GM23338 (cell line): ENCODE measurements around the gene ABHD3. TPM values are rescaled to one million over a fixed set of nuclear protein-coding genes. Genes with fewer than 3 reads are reported as not detected.

ENCODE experiments used
- ATAC-seq: fragments of 200-7000 bp; cut with Tn5 transposase; 3 replicates; pipeline ENCODE4 v1.9.1; 2020
- DNase-seq: peaks from one replicate; pipeline ENCODE4 v3.0.0-alpha.2; 2015; ENCODE audit warnings: low spot score
- H2AFZ ChIP-seq: fragments of 200-600 bp; sonication (generic); 2 replicates; pipeline ENCODE4 v1.8.0; 2016; ENCODE audit warnings: antibody characterized with exemption, mild to moderate bottlenecking, moderate library complexity
- H3F3A ChIP-seq: fragments of 200-600 bp; sonication (generic); replicated peaks from 2 replicates; pipeline ENCODE4 v1.8.0; 2017; ENCODE audit warnings: antibody characterized with exemption, mixed run types, low read depth
- H3K27ac ChIP-seq: fragments of 200-600 bp; sonication (generic); 2 replicates; pipeline ENCODE4 v1.6.1; 2016; ENCODE audit warnings: low read depth
- H3K27me3 ChIP-seq: fragments of 200-600 bp; sonication (generic); 2 replicates; pipeline ENCODE4 v1.8.0; 2016; ENCODE audit warnings: mild to moderate bottlenecking, mixed run types, moderate library complexity; ENCODE audit not compliant: insufficient read depth
- H3K36me3 ChIP-seq: fragments of 200-600 bp; sonication (generic); 2 replicates; pipeline ENCODE4 v1.8.0; 2016; ENCODE audit warnings: mild to moderate bottlenecking; ENCODE audit not compliant: insufficient read depth
- H3K4me1 ChIP-seq: fragments of 200-600 bp; sonication (generic); 2 replicates; pipeline ENCODE4 v1.8.0; 2016; ENCODE audit warnings: mild to moderate bottlenecking, moderate library complexity; ENCODE audit not compliant: insufficient read depth
- H3K4me2 ChIP-seq: fragments of 200-600 bp; sonication (generic); 2 replicates; pipeline ENCODE4 v1.7.1; 2017; ENCODE audit warnings: mixed run types
- H3K4me3 ChIP-seq: fragments of 200-600 bp; sonication (generic); 2 replicates; pipeline ENCODE4 v1.6.1; 2016; ENCODE audit warnings: mixed run types
- H3K79me2 ChIP-seq: fragments of 200-600 bp; sonication (generic); replicated peaks from 2 replicates; pipeline ENCODE4 v1.8.0; 2017; ENCODE audit warnings: mild to moderate bottlenecking; ENCODE audit not compliant: insufficient read depth
- H3K9me2 ChIP-seq: fragments of 200-600 bp; sonication (generic); 2 replicates; pipeline ENCODE4 v1.8.0; 2017; ENCODE audit not compliant: insufficient read depth
- H4K20me1 ChIP-seq: fragments of 200-600 bp; sonication (generic); replicated peaks from 2 replicates; pipeline ENCODE4 v1.8.0; 2017; ENCODE audit warnings: mild to moderate bottlenecking; ENCODE audit not compliant: insufficient read depth
- H3K27ac Mint-ChIP-seq: 2 replicates; pipeline ENCODE4 v1.8.0; 2020; ENCODE audit warnings: inconsistent platforms, mild to moderate bottlenecking, moderate library complexity, mixed read lengths
- H3K27me3 Mint-ChIP-seq: 3 replicates; pipeline ENCODE4 v1.8.0; 2022; ENCODE audit warnings: low read depth, mild to moderate bottlenecking, moderate library complexity, mixed read lengths, inconsistent platforms; ENCODE audit not compliant: insufficient read depth, poor library complexity
- H3K36me3 Mint-ChIP-seq: 3 replicates; pipeline ENCODE4 v1.8.0; 2021; ENCODE audit warnings: low read depth, mild to moderate bottlenecking, inconsistent platforms, moderate library complexity, mixed read lengths
- H3K4me1 Mint-ChIP-seq: 3 replicates; pipeline ENCODE4 v1.8.0; 2020; ENCODE audit warnings: mild to moderate bottlenecking, inconsistent platforms, mixed read lengths
- H3K4me3 Mint-ChIP-seq: 3 replicates; pipeline ENCODE4 v1.8.0; 2021; ENCODE audit warnings: moderate library complexity, mild to moderate bottlenecking, inconsistent platforms, mixed read lengths
- H3K9me3 Mint-ChIP-seq: 3 replicates; pipeline ENCODE4 v1.8.0; 2020; ENCODE audit warnings: moderate library complexity, mild to moderate bottlenecking, inconsistent platforms, mixed read lengths
- CREB1 ChIP-seq: fragments of 250-450 bp; sonication (Bioruptor Pico); IDR thresholded peaks from 2 replicates; pipeline ENCODE4 v1.5.0; 2020; ENCODE audit warnings: low read depth, mild to moderate bottlenecking, moderate library complexity
- EZH2phosphoT487 ChIP-seq: fragments of 200-600 bp; sonication (generic); IDR thresholded peaks from one replicate; pipeline ENCODE4 v1.8.1; 2018; ENCODE audit warnings: antibody characterized with exemption; ENCODE audit not compliant: unreplicated experiment
- JUNB ChIP-seq: IDR thresholded peaks from one replicate; pipeline ENCODE4 v1.6.1; 2016; ENCODE audit warnings: antibody characterized with exemption; ENCODE audit not compliant: unreplicated experiment
- NANOG ChIP-seq: IDR thresholded peaks from 2 replicates; pipeline ENCODE4 v1.6.1; 2016; ENCODE audit warnings: antibody characterized with exemption, borderline replicate concordance
- ZNF114 ChIP-seq: fragments of 250-450 bp; sonication (Bioruptor Pico); IDR thresholded peaks from 2 replicates; pipeline ENCODE4 v1.5.0; 2020; ENCODE audit warnings: mild to moderate bottlenecking, moderate library complexity
- ZNF331 ChIP-seq: fragments of 250-450 bp; sonication (Bioruptor Pico); IDR thresholded peaks from 2 replicates; pipeline ENCODE4 v1.5.0; 2020; ENCODE audit warnings: low read depth, mild to moderate bottlenecking, moderate library complexity
- polyA plus RNA-seq: library from polyadenylated mRNA; unstranded; fragments of >200 nt; fragmentation: Nextera tagmentation; extraction: Ambion mirVana; gene quantifications from 2 replicates; pipeline ENCODE4 v1.2.1, GENCODE V29; 2016
- total RNA-seq: library from RNA; depleted of rRNA; stranded (reverse); fragments of >200 nt; shearing (Covaris generic); gene quantifications from 2 replicates; pipeline ENCODE4 v1.2.3, GENCODE V29; 2014
- TF ChIP-seq, protein P1 (sequence below): fragments of 250-450 bp; sonication (Bioruptor Pico); IDR thresholded peaks from 2 replicates; pipeline ENCODE4 v1.5.0; 2020; ENCODE audit warnings: mild to moderate bottlenecking, moderate library complexity
- TF ChIP-seq, protein P2 (sequence below): IDR thresholded peaks from one replicate; pipeline ENCODE4 v1.6.1; 2018; ENCODE audit warnings: antibody characterized with exemption; ENCODE audit not compliant: unreplicated experiment
- TF ChIP-seq, protein P3 (sequence below), 2 experiments: fragments of 200-600 bp in 1 of 2; sonication (generic) in 1 of 2; conservative IDR thresholded peaks; 2 replicates each; pipeline versions ENCODE4 v1.5.1 to v1.6.1; 2016 to 2017; ENCODE audit warnings: antibody characterized with exemption in 2 of 2, low read depth in 2 of 2, mild to moderate bottlenecking in 2 of 2, moderate library complexity in 1 of 2

The ABHD3 gene
- total and polyA plus RNA-seq, 2 experiments from 2014 or later = 16.2 to 19.9 TPM

DNA sequence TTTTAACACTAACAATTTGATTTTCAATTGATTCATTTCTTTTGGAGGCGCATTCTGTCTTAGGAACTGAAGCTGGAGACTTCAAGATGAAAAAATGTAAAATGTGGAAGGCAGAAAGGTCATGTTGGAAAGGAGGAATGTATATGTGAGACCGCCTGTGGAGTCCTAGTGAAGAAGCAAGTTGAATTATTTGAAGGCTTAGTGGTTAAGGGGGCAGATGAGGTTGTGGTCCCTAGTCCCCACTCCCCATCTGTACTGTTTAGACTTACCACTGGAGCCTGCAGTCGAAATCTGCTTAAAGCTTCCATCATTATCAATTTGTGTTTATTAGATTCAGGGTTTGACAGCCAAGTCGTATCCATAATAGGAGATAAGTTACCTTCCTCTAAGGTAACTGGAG lies 20.6 kb upstream of the ABHD3 start (continued):
- TF ChIP-seq, protein P1, sequence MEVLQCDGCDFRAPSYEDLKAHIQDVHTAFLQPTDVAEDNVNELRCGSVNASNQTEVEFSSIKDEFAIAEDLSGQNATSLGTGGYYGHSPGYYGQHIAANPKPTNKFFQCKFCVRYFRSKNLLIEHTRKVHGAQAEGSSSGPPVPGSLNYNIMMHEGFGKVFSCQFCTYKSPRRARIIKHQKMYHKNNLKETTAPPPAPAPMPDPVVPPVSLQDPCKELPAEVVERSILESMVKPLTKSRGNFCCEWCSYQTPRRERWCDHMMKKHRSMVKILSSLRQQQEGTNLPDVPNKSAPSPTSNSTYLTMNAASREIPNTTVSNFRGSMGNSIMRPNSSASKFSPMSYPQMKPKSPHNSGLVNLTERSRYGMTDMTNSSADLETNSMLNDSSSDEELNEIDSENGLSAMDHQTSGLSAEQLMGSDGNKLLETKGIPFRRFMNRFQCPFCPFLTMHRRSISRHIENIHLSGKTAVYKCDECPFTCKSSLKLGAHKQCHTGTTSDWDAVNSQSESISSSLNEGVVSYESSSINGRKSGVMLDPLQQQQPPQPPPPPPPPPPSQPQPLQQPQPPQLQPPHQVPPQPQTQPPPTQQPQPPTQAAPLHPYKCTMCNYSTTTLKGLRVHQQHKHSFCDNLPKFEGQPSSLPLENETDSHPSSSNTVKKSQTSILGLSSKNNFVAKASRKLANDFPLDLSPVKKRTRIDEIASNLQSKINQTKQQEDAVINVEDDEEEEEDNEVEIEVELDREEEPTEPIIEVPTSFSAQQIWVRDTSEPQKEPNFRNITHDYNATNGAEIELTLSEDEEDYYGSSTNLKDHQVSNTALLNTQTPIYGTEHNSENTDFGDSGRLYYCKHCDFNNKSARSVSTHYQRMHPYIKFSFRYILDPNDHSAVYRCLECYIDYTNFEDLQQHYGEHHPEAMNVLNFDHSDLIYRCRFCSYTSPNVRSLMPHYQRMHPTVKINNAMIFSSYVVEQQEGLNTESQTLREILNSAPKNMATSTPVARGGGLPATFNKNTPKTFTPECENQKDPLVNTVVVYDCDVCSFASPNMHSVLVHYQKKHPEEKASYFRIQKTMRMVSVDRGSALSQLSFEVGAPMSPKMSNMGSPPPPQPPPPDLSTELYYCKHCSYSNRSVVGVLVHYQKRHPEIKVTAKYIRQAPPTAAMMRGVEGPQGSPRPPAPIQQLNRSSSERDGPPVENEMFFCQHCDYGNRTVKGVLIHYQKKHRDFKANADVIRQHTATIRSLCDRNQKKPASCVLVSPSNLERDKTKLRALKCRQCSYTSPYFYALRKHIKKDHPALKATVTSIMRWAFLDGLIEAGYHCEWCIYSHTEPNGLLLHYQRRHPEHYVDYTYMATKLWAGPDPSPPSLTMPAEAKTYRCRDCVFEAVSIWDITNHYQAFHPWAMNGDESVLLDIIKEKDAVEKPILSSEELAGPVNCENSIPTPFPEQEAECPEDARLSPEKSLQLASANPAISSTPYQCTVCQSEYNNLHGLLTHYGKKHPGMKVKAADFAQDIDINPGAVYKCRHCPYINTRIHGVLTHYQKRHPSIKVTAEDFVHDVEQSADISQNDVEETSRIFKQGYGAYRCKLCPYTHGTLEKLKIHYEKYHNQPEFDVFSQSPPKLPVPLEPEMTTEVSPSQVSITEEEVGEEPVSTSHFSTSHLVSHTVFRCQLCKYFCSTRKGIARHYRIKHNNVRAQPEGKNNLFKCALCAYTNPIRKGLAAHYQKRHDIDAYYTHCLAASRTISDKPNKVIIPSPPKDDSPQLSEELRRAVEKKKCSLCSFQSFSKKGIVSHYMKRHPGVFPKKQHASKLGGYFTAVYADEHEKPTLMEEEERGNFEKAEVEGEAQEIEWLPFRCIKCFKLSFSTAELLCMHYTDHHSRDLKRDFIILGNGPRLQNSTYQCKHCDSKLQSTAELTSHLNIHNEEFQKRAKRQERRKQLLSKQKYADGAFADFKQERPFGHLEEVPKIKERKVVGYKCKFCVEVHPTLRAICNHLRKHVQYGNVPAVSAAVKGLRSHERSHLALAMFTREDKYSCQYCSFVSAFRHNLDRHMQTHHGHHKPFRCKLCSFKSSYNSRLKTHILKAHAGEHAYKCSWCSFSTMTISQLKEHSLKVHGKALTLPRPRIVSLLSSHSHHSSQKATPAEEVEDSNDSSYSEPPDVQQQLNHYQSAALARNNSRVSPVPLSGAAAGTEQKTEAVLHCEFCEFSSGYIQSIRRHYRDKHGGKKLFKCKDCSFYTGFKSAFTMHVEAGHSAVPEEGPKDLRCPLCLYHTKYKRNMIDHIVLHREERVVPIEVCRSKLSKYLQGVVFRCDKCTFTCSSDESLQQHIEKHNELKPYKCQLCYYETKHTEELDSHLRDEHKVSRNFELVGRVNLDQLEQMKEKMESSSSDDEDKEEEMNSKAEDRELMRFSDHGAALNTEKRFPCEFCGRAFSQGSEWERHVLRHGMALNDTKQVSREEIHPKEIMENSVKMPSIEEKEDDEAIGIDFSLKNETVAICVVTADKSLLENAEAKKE = no peak
- TF ChIP-seq, protein P2, sequence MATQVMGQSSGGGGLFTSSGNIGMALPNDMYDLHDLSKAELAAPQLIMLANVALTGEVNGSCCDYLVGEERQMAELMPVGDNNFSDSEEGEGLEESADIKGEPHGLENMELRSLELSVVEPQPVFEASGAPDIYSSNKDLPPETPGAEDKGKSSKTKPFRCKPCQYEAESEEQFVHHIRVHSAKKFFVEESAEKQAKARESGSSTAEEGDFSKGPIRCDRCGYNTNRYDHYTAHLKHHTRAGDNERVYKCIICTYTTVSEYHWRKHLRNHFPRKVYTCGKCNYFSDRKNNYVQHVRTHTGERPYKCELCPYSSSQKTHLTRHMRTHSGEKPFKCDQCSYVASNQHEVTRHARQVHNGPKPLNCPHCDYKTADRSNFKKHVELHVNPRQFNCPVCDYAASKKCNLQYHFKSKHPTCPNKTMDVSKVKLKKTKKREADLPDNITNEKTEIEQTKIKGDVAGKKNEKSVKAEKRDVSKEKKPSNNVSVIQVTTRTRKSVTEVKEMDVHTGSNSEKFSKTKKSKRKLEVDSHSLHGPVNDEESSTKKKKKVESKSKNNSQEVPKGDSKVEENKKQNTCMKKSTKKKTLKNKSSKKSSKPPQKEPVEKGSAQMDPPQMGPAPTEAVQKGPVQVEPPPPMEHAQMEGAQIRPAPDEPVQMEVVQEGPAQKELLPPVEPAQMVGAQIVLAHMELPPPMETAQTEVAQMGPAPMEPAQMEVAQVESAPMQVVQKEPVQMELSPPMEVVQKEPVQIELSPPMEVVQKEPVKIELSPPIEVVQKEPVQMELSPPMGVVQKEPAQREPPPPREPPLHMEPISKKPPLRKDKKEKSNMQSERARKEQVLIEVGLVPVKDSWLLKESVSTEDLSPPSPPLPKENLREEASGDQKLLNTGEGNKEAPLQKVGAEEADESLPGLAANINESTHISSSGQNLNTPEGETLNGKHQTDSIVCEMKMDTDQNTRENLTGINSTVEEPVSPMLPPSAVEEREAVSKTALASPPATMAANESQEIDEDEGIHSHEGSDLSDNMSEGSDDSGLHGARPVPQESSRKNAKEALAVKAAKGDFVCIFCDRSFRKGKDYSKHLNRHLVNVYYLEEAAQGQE = no peak
- TF ChIP-seq CREB1 (CRISPR knock-in tag) = no peak

DNA sequence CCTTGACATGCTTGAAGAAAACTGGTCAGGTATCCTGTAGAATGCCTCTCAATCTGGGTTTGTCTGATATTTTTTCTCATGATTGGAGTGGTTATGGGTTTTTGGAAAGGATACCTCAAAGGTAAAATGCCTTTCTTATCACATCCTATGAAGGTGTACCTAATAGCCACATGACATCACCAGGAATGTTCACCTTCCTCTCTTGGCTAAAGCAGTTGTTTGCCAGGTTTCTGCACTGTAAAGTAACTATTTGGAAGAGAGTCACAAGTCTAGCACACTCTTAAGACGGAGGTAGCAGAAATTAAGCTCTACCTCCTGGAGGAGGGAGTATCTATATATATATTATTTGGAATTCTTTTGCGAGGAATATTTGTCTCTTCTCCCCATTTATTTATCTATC lies 18.1 kb upstream of the ABHD3 start:
- H3K4me2 ChIP-seq = no peak overlapping the region
- H3K36me3 ChIP-seq = no peaks in the 10 kb centered on the region
- no peak overlapping the region for H2AFZ ChIP-seq
- no peak for ATAC-seq
- H3K79me2 ChIP-seq = no peaks in the 10 kb centered on the region
- H3K9me3 Mint-ChIP-seq = no peaks in the 10 kb centered on the region
- no peaks in the 10 kb centered on the region for H3F3A ChIP-seq
- no peak overlapping the region for H3K27ac ChIP-seq
- H3K4me3 ChIP-seq = no peak overlapping the region
- H3K27me3 Mint-ChIP-seq = peaks cover 4% of the 10 kb centered on the region
- no peaks in the 10 kb centered on the region for H3K36me3 Mint-ChIP-seq
- no peaks in the 10 kb centered on the region for H3K9me2 ChIP-seq
- no peaks in the 10 kb centered on the region for H3K27me3 ChIP-seq
- H3K27ac Mint-ChIP-seq = no peak overlapping the region
- DNase-seq = no peak
- no peaks in the 10 kb centered on the region for H3K4me1 Mint-ChIP-seq
- H3K4me1 ChIP-seq = no peaks in the 10 kb centered on the region
- H4K20me1 ChIP-seq = no peaks in the 10 kb centered on the region
- no peak overlapping the region for H3K4me3 Mint-ChIP-seq
- no peak for TF ChIP-seq JUNB
- TF ChIP-seq CREB1 (CRISPR knock-in tag) = no peak
- TF ChIP-seq NANOG = no peak
- TF ChIP-seq, protein P3, sequence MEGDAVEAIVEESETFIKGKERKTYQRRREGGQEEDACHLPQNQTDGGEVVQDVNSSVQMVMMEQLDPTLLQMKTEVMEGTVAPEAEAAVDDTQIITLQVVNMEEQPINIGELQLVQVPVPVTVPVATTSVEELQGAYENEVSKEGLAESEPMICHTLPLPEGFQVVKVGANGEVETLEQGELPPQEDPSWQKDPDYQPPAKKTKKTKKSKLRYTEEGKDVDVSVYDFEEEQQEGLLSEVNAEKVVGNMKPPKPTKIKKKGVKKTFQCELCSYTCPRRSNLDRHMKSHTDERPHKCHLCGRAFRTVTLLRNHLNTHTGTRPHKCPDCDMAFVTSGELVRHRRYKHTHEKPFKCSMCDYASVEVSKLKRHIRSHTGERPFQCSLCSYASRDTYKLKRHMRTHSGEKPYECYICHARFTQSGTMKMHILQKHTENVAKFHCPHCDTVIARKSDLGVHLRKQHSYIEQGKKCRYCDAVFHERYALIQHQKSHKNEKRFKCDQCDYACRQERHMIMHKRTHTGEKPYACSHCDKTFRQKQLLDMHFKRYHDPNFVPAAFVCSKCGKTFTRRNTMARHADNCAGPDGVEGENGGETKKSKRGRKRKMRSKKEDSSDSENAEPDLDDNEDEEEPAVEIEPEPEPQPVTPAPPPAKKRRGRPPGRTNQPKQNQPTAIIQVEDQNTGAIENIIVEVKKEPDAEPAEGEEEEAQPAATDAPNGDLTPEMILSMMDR (conservative IDR thresholded peaks at IDR 0.05; ENCODE audit: low read depth in 2 of 2) = no peak
- TF ChIP-seq ZNF114 (CRISPR knock-in tag) = no peak
- no peak for TF ChIP-seq EZH2phosphoT487
- TF ChIP-seq, protein P2 = no peak
- TF ChIP-seq ZNF331 (CRISPR knock-in tag) = no peak
